ENCODE data around the gene YLPM1. TPM values are rescaled to one million over a fixed set of nuclear protein-coding genes. Genes with fewer than 3 reads are reported as not detected.
A peak's percentile ranks its signal among the peaks of the same experiment; 100 is the strongest.

The YLPM1 gene
- total RNA-seq, 1 experiment from 2014 or later: 43.9 TPM

GRCh38 chr14:74843653-74844052 is 80.5 kb downstream of the YLPM1 start:
- Histone ChIP-seq H3K36me3 (no peaks in the 10 kb centered on the region; the same call in 1 of the 2 replicates), H3K27me3 (no peaks in the 10 kb centered on the region), H3K4me1 (peaks cover 3% of the 10 kb centered on the region; the same call in 1 of the 2 replicates), H3K27ac (no peak overlapping the region), H3K9me3 (replicated peaks) (no peaks in the 10 kb centered on the region), H3K4me3 (no peak overlapping the region)
- no peak for DNase-seq

GRCh38 chr14:74846168-74846567 is 83.1 kb downstream of the YLPM1 start:
- no peaks in the 10 kb centered on the region for H3K27me3 ChIP-seq
- DNase-seq: no peak
- peaks cover 3% of the 10 kb centered on the region; the same call in 1 of the 2 replicates for H3K4me1 ChIP-seq
- H3K4me3 ChIP-seq: no peak overlapping the region
- no peaks in the 10 kb centered on the region for H3K9me3 ChIP-seq (replicated peaks)
- no peaks in the 10 kb centered on the region; the same call in 1 of the 2 replicates for H3K36me3 ChIP-seq
- H3K27ac ChIP-seq: no peak overlapping the region

- Histone ChIP-seq H3K36me3 (no peaks in the 10 kb centered on the region; the same call in 1 of the 2 replicates), H3K9me3 (replicated peaks) (no peaks in the 10 kb centered on the region), H3K4me3 (no peak overlapping the region), H3K27me3 (no peaks in the 10 kb centered on the region), H3K4me1 (peaks cover 3% of the 10 kb centered on the region; the same call in 1 of the 2 replicates), H3K27ac (no peak overlapping the region)
- DNase-seq: no peak
Observed at GRCh38 chr14:74846968-74847665, 84.0 kb downstream of the YLPM1 start.

- Histone ChIP-seq H3K9me3 (replicated peaks) (no peaks in the 10 kb centered on the region), H3K27ac (no peak overlapping the region), H3K27me3 (no peaks in the 10 kb centered on the region), H3K36me3 (no peaks in the 10 kb centered on the region; the same call in 1 of the 2 replicates), H3K4me3 (no peak overlapping the region), H3K4me1 (peaks cover 3% of the 10 kb centered on the region; the same call in 1 of the 2 replicates)
- no peak for DNase-seq
Observed at GRCh38 chr14:74848768-74849167, 85.7 kb downstream of the YLPM1 start.

GRCh38 chr14:74852922-74853530 is 89.9 kb downstream of the YLPM1 start:
- H3K4me3 ChIP-seq: no peak overlapping the region
- no peaks in the 10 kb centered on the region for H3K9me3 ChIP-seq (replicated peaks)
- H3K4me1 ChIP-seq: no peaks in the 10 kb centered on the region
- no peaks in the 10 kb centered on the region for H3K36me3 ChIP-seq
- H3K27ac ChIP-seq: no peak overlapping the region
- DNase-seq: no peak
- no peaks in the 10 kb centered on the region for H3K27me3 ChIP-seq

- Histone ChIP-seq H3K9me3 (replicated peaks) (no peaks in the 10 kb centered on the region), H3K36me3 (no peaks in the 10 kb centered on the region), H3K27ac (no peak overlapping the region), H3K27me3 (no peaks in the 10 kb centered on the region), H3K4me3 (no peak overlapping the region), H3K4me1 (no peaks in the 10 kb centered on the region)
- no peak for DNase-seq
Observed at GRCh38 chr14:74853581-74853980, 90.5 kb downstream of the YLPM1 start.

- no peaks in the 10 kb centered on the region for H3K9me3 ChIP-seq (replicated peaks)
- DNase-seq: no peak
- no peak overlapping the region for H3K27ac ChIP-seq
- no peaks in the 10 kb centered on the region for H3K27me3 ChIP-seq
- H3K4me3 ChIP-seq: no peak overlapping the region
- no peaks in the 10 kb centered on the region for H3K4me1 ChIP-seq
- no peaks in the 10 kb centered on the region for H3K36me3 ChIP-seq
Observed at GRCh38 chr14:74855021-74855420, 91.9 kb downstream of the YLPM1 start.

- Histone ChIP-seq H3K4me3 (no peak overlapping the region), H3K4me1 (no peaks in the 10 kb centered on the region), H3K36me3 (no peaks in the 10 kb centered on the region), H3K9me3 (replicated peaks) (no peaks in the 10 kb centered on the region), H3K27me3 (no peaks in the 10 kb centered on the region), H3K27ac (no peak overlapping the region)
- no peak for DNase-seq
Observed at GRCh38 chr14:74855945-74856344, 92.8 kb downstream of the YLPM1 start.

GRCh38 chr14:74856366-74856765 is 93.2 kb downstream of the YLPM1 start:
- H3K27me3 ChIP-seq: no peaks in the 10 kb centered on the region
- H3K4me1 ChIP-seq: no peaks in the 10 kb centered on the region
- no peaks in the 10 kb centered on the region for H3K9me3 ChIP-seq (replicated peaks)
- no peak overlapping the region for H3K4me3 ChIP-seq
- no peak for DNase-seq
- no peaks in the 10 kb centered on the region for H3K36me3 ChIP-seq
- H3K27ac ChIP-seq: no peak overlapping the region

GRCh38 chr14:74858022-74858421 is 94.9 kb downstream of the YLPM1 start:
- no peak for DNase-seq
- Histone ChIP-seq H3K4me1 (no peaks in the 10 kb centered on the region), H3K27me3 (no peaks in the 10 kb centered on the region), H3K4me3 (no peak overlapping the region), H3K9me3 (replicated peaks) (no peaks in the 10 kb centered on the region), H3K36me3 (no peaks in the 10 kb centered on the region), H3K27ac (no peak overlapping the region)

- H3K27me3 ChIP-seq: no peaks in the 10 kb centered on the region
- H3K9me3 ChIP-seq (replicated peaks): no peaks in the 10 kb centered on the region
- no peak overlapping the region for H3K4me3 ChIP-seq
Observed at GRCh38 chr14:74859757-74860552, 96.8 kb downstream of the YLPM1 start.

GRCh38 chr14:74860899-74861733 is 98.0 kb downstream of the YLPM1 start:
- H3K27ac ChIP-seq: no peak overlapping the region

More at GRCh38 chr14:74859757-74860552, 96.8 kb downstream of the YLPM1 start:
- H3K36me3 ChIP-seq: no peaks in the 10 kb centered on the region
- no peak overlapping the region for H3K27ac ChIP-seq
- H3K4me1 ChIP-seq: no peaks in the 10 kb centered on the region
- DNase-seq: no peak

GRCh38 chr14:74861734-74862090 is 98.6 kb downstream of the YLPM1 start:
- DNase-seq: no peak
- H3K27ac ChIP-seq: no peak overlapping the region
- no peaks in the 10 kb centered on the region for H3K36me3 ChIP-seq
- no peaks in the 10 kb centered on the region for H3K4me1 ChIP-seq
- no peaks in the 10 kb centered on the region for H3K9me3 ChIP-seq (replicated peaks)
- H3K4me3 ChIP-seq: no peak overlapping the region
- no peaks in the 10 kb centered on the region for H3K27me3 ChIP-seq

More at GRCh38 chr14:74860899-74861733, 98.0 kb downstream of the YLPM1 start:
- Histone ChIP-seq H3K9me3 (replicated peaks) (no peaks in the 10 kb centered on the region), H3K4me3 (no peak overlapping the region), H3K4me1 (no peaks in the 10 kb centered on the region), H3K27me3 (no peaks in the 10 kb centered on the region), H3K36me3 (no peaks in the 10 kb centered on the region)
- peak; percentile 83 to 93 for DNase-seq

- no peaks in the 10 kb centered on the region for H3K27me3 ChIP-seq
- H3K9me3 ChIP-seq (replicated peaks): no peaks in the 10 kb centered on the region
- no peaks in the 10 kb centered on the region for H3K4me1 ChIP-seq
- DNase-seq: no peak
- no peak overlapping the region for H3K27ac ChIP-seq
- H3K4me3 ChIP-seq: no peak overlapping the region
- no peaks in the 10 kb centered on the region for H3K36me3 ChIP-seq
Observed at GRCh38 chr14:74863274-74863673, 100.2 kb downstream of the YLPM1 start.
